Esophagus squamous epithelium (tissue), 4 donors: ENCODE measurements around the gene EFCAB5.
"Not testable (repeated sequence)": the region's sequence is repeated elsewhere in the genome, so short reads cannot be mapped to it uniquely, and the experiment has no call there.

Experiments
- POLR2A ChIP-seq, 4 donors: fragments of 450-650 bp; IDR thresholded peaks; one replicate each; pipeline ENCODE4 v1.6.1; 2017; ENCODE audit warnings: antibody characterized with exemption in 4 of 4, mild to moderate bottlenecking in 4 of 4, moderate library complexity in 3 of 4
- TF ChIP-seq, protein P1 (sequence below), 6 experiments: fragments of 450-650 bp in 4 of 6; fragments of 200-600 bp in 2 of 6; sonication (generic) in 2 of 6; IDR thresholded peaks; one replicate each; pipeline ENCODE4 v1.5.1; 2016 to 2019; ENCODE audit warnings: antibody characterized with exemption in 6 of 6, mild to moderate bottlenecking in 4 of 6, moderate library complexity in 4 of 6

DNA sequence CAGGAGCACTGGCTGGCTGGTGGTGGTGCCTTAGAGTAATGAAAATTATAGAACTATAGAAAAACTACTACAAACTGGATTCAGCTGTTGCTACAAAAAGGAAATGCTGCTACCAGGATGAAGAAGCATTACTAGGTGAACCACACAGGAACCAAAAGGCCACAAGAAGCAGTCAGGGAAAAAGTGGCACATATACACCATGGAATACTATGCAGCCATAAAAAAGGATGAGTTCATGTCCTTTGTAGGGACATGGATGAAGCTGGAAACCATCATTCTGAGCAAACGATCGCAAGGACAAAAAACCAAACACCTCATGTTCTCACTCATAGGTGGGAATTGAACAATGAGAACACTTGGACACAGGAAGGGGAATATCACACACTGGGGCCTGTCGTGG, 5.5 kb upstream of the EFCAB5 start:
- TF ChIP-seq, protein P1, sequence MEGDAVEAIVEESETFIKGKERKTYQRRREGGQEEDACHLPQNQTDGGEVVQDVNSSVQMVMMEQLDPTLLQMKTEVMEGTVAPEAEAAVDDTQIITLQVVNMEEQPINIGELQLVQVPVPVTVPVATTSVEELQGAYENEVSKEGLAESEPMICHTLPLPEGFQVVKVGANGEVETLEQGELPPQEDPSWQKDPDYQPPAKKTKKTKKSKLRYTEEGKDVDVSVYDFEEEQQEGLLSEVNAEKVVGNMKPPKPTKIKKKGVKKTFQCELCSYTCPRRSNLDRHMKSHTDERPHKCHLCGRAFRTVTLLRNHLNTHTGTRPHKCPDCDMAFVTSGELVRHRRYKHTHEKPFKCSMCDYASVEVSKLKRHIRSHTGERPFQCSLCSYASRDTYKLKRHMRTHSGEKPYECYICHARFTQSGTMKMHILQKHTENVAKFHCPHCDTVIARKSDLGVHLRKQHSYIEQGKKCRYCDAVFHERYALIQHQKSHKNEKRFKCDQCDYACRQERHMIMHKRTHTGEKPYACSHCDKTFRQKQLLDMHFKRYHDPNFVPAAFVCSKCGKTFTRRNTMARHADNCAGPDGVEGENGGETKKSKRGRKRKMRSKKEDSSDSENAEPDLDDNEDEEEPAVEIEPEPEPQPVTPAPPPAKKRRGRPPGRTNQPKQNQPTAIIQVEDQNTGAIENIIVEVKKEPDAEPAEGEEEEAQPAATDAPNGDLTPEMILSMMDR (IDR thresholded peaks at IDR 0.05), result not testable (repeated sequence)
- TF ChIP-seq POLR2A (IDR thresholded peaks at IDR 0.05), result not testable (repeated sequence)
